Keratinocyte (primary cell): ENCODE results near the gene FRMPD4. TPM values are rescaled to one million over a fixed set of nuclear protein-coding genes. Genes with fewer than 3 reads are reported as not detected.
A peak's percentile ranks its signal among the peaks of the same experiment; 100 is the strongest.

Source experiments
- DNase-seq: peaks from one replicate; pipeline ENCODE4 v3.0.0-alpha.2; 2011; ENCODE audit warnings: low read depth, missing footprints, low spot score
- FAIRE-seq: peaks from 2 replicates; lab custom pipeline; 2011; peaks lifted over from hg19 to GRCh38; lab: Jason Lieb, UNC
- H2AFZ ChIP-seq: 2 replicates; pipeline ENCODE4 v1.6.0; 2012; ENCODE audit warnings: low read length, control low read depth, inconsistent platforms; ENCODE audit not compliant: control insufficient read depth
- H3K27ac ChIP-seq: 2 replicates; pipeline ENCODE4 v1.5.1; 2011; ENCODE audit warnings: low read length; ENCODE audit not compliant: control insufficient read depth, insufficient read depth
- H3K27me3 ChIP-seq: 3 replicates; pipeline ENCODE4 v1.6.0; 2011; ENCODE audit warnings: low read length; ENCODE audit not compliant: control insufficient read depth, insufficient read depth; ENCODE audit errors: extremely low read depth
- H3K36me3 ChIP-seq, 2 experiments: 2 replicates in 1 of 2; 3 replicates in 1 of 2; pipeline ENCODE4 v1.5.1; 2011; ENCODE audit warnings: low read length in 2 of 2, mild to moderate bottlenecking in 1 of 2; ENCODE audit not compliant: control insufficient read depth in 2 of 2, insufficient read depth in 2 of 2; ENCODE audit errors: extremely low read depth in 1 of 2
- H3K4me1 ChIP-seq: 3 replicates; pipeline ENCODE4 v1.5.1; 2011; ENCODE audit warnings: low read length; ENCODE audit not compliant: control insufficient read depth, insufficient read depth; ENCODE audit errors: extremely low read depth
- H3K4me2 ChIP-seq: 3 replicates; pipeline ENCODE4 v1.6.0; 2011; ENCODE audit warnings: low read depth, low read length; ENCODE audit not compliant: control insufficient read depth, insufficient read depth; ENCODE audit errors: extremely low read depth
- H3K4me3 ChIP-seq, 3 experiments: fragments of 200-600 bp in 1 of 3; sonication (generic) in 1 of 3; 2 replicates in 2 of 3; 3 replicates in 1 of 3; pipeline ENCODE4 v1.5.1; 2011 to 2016; ENCODE audit warnings: low read length in 3 of 3, mild to moderate bottlenecking in 3 of 3, control low read depth in 2 of 3, inconsistent platforms in 1 of 3, low read depth in 1 of 3, mixed read lengths in 1 of 3, mixed run types in 1 of 3, moderate library complexity in 1 of 3; ENCODE audit not compliant: control insufficient read depth in 2 of 3, insufficient read depth in 2 of 3; ENCODE audit errors: extremely low read depth in 1 of 3
- H3K79me2 ChIP-seq: 2 replicates; pipeline ENCODE4 v1.6.0; 2012; ENCODE audit warnings: low read length; ENCODE audit not compliant: control insufficient read depth, insufficient read depth
- H3K9ac ChIP-seq: 3 replicates; pipeline ENCODE4 v1.6.0; 2011; ENCODE audit warnings: low read length; ENCODE audit not compliant: control insufficient read depth, insufficient read depth; ENCODE audit errors: extremely low read depth
- H3K9me1 ChIP-seq: 3 replicates; pipeline ENCODE4 v1.6.0; 2011; ENCODE audit warnings: low read length; ENCODE audit not compliant: control insufficient read depth, insufficient read depth; ENCODE audit errors: extremely low read depth
- H3K9me3 ChIP-seq: 2 replicates; pipeline ENCODE4 v1.5.1; 2012; ENCODE audit warnings: low read depth, low read length; ENCODE audit not compliant: control insufficient read depth
- H4K20me1 ChIP-seq: 3 replicates; pipeline ENCODE4 v1.6.0; 2011; ENCODE audit warnings: low read length; ENCODE audit not compliant: control insufficient read depth, insufficient read depth; ENCODE audit errors: extremely low read depth
- EZH2 ChIP-seq: IDR thresholded peaks from one replicate; pipeline ENCODE4 v1.6.1; 2012; ENCODE audit warnings: inconsistent platforms, mild to moderate bottlenecking, low read length, moderate library complexity
- dilution Hi-C: fragments of 300-500 bp; cut with MboI; formaldehyde crosslinking; loops from one replicate; pipeline ENCODE4 v1.7.0; 2020; ENCODE audit warnings: low sequenced_read_pairs; ENCODE audit not compliant: extremely low pct_ligation_motif_present
- polyA plus RNA-seq, 5 experiments: library from polyadenylated mRNA; depleted of rRNA in 3 of 5; stranded (reverse) in 3 of 5; stranded (forward) in 1 of 5; unstranded in 1 of 5; fragments of >200 nt; gene quantifications; 1 replicate in 1 of 5; 2 replicates in 3 of 5; 3 replicates in 1 of 5; pipeline versions ENCODE4 v1.2.1 to v1.2.3, GENCODE V29; 2011 to 2012; ENCODE audit warnings: missing spikeins in 2 of 5, low read depth in 1 of 5, low replicate concordance in 1 of 5
- TF ChIP-seq, protein P1 (sequence below), 3 experiments: IDR thresholded peaks in 1 of 3; conservative IDR thresholded peaks in 1 of 3; optimal IDR thresholded peaks in 1 of 3; 2 replicates in 2 of 3; 3 replicates in 1 of 3; pipeline versions ENCODE3 to v1.5.1; 2011; ENCODE audit warnings: low read length in 3 of 3, mild to moderate bottlenecking in 3 of 3, moderate library complexity in 2 of 3, control low read depth in 1 of 3, inconsistent platforms in 1 of 3; ENCODE audit not compliant: insufficient read depth in 2 of 3; ENCODE audit errors: extremely low read depth in 1 of 3

The FRMPD4 gene
- polyA plus RNA-seq, 1 donor (not counting 4 experiments of a cell fraction or from before 2014, with no cell fraction given) = 0.05 TPM

DNA sequence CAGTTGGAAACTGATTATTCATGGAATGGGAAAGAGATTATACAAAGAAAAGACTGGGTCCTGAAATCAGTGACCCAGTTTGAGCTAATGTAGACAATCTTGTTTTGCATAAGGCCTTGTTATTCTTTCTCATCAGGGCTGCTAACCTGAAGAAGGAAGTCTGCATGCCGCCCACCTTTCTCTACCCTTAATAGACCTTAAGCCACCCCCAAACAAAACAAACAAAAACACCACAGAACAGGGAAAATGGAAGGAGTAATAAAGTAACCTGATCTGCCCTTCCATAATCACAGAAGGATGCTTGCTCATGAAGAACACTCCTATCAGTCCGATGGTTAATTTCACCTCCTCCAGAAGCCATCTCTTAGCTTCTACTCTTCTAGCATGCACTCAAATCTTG, 288.1 kb downstream of the FRMPD4 start:
- no peak for DNase-seq
- H3K27ac ChIP-seq = no peak overlapping the region
- H3K4me2 ChIP-seq = no peak overlapping the region
- H3K9me1 ChIP-seq = no peaks in the 10 kb centered on the region
- H3K27me3 ChIP-seq = no peaks in the 10 kb centered on the region
- no peak overlapping the region for H3K4me3 ChIP-seq
- H2AFZ ChIP-seq = no peak overlapping the region
- no peaks in the 10 kb centered on the region for H3K36me3 ChIP-seq
- H3K9me3 ChIP-seq = no peaks in the 10 kb centered on the region
- TF ChIP-seq EZH2 = no peak
- TF ChIP-seq, protein P1, sequence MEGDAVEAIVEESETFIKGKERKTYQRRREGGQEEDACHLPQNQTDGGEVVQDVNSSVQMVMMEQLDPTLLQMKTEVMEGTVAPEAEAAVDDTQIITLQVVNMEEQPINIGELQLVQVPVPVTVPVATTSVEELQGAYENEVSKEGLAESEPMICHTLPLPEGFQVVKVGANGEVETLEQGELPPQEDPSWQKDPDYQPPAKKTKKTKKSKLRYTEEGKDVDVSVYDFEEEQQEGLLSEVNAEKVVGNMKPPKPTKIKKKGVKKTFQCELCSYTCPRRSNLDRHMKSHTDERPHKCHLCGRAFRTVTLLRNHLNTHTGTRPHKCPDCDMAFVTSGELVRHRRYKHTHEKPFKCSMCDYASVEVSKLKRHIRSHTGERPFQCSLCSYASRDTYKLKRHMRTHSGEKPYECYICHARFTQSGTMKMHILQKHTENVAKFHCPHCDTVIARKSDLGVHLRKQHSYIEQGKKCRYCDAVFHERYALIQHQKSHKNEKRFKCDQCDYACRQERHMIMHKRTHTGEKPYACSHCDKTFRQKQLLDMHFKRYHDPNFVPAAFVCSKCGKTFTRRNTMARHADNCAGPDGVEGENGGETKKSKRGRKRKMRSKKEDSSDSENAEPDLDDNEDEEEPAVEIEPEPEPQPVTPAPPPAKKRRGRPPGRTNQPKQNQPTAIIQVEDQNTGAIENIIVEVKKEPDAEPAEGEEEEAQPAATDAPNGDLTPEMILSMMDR (optimal IDR thresholded peaks at IDR 0.05 in 1 of 3, IDR thresholded peaks at IDR 0.05 in 1 of 3, conservative IDR thresholded peaks at IDR 0.05 in 1 of 3; ENCODE audit: extremely low read depth in 1 of 3, insufficient read depth in 2 of 3, low read length in 3 of 3) = no peak
- H3K79me2 ChIP-seq = no peaks in the 10 kb centered on the region
- no peaks in the 10 kb centered on the region for H4K20me1 ChIP-seq
- peaks cover 10% of the 10 kb centered on the region for H3K4me1 ChIP-seq
- dilution Hi-C loops = no loop called here
- H3K9ac ChIP-seq = no peak overlapping the region
- no peak for FAIRE-seq

DNA sequence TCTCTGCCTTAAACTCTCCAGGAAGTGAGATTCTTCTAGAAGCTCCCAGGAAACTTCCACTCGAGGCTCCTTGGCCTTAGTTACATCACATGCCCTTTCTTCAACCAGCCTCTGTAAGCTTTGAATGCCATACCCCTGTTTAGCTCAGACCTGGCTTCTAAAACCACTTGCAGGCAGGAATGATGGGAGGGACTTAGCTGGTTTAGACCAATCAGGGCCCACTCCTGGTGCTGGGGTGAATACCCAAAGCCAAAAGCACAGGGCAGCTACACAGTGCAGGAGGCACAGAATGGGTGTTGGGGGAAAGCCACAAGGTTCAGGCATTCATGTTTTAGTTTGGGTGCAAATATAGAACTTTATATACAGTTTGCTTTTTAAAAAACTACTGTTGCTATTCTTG, 296.2 kb downstream of the FRMPD4 start:
- Histone ChIP-seq H3K36me3 (no peaks in the 10 kb centered on the region), H3K4me1 (no peaks in the 10 kb centered on the region), H4K20me1 (no peaks in the 10 kb centered on the region), H3K4me2 (no peak overlapping the region), H2AFZ (peak overlapping the region; percentile 12), H3K4me3 (no peak overlapping the region), H3K9me3 (no peaks in the 10 kb centered on the region), H3K79me2 (no peaks in the 10 kb centered on the region), H3K9ac (no peak overlapping the region), H3K9me1 (no peaks in the 10 kb centered on the region), H3K27me3 (no peaks in the 10 kb centered on the region), H3K27ac (no peak overlapping the region)
- DNase-seq (no peak), FAIRE-seq (no peak)
- dilution Hi-C loops = no loop called here
- TF ChIP-seq EZH2 = no peak
- TF ChIP-seq, protein P1 (optimal IDR thresholded peaks at IDR 0.05 in 1 of 3, IDR thresholded peaks at IDR 0.05 in 1 of 3, conservative IDR thresholded peaks at IDR 0.05 in 1 of 3; ENCODE audit: extremely low read depth in 1 of 3, insufficient read depth in 2 of 3, low read length in 3 of 3) = no peak
